ENCODE results near the gene SERPINB2.

The SERPINB2 gene

GRCh38 chr18:63890237-63890949, 2.9 kb downstream of the SERPINB2 start:
- TF ChIP-seq PPARA (CRISPR knock-in tag; IDR thresholded peaks at IDR 0.05; ENCODE audit: borderline replicate concordance) (no peak), OSR1 (CRISPR knock-in tag; IDR thresholded peaks at IDR 0.05) (no peak), ISL1 (CRISPR knock-in tag; IDR thresholded peaks at IDR 0.05) (no peak)
- ATAC-seq: no peak

GRCh38 chr18:63890950-63891304, 3.4 kb downstream of the SERPINB2 start:
- peak; percentile 80 for ATAC-seq
- TF ChIP-seq, protein P1, sequence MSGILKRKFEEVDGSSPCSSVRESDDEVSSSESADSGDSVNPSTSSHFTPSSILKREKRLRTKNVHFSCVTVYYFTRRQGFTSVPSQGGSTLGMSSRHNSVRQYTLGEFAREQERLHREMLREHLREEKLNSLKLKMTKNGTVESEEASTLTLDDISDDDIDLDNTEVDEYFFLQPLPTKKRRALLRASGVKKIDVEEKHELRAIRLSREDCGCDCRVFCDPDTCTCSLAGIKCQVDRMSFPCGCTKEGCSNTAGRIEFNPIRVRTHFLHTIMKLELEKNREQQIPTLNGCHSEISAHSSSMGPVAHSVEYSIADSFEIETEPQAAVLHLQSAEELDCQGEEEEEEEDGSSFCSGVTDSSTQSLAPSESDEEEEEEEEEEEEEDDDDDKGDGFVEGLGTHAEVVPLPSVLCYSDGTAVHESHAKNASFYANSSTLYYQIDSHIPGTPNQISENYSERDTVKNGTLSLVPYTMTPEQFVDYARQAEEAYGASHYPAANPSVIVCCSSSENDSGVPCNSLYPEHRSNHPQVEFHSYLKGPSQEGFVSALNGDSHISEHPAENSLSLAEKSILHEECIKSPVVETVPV (CRISPR knock-in tag; IDR thresholded peaks at IDR 0.05): no peak
- TF ChIP-seq ZFP3 (CRISPR knock-in tag; IDR thresholded peaks at IDR 0.05): no peak

DNA sequence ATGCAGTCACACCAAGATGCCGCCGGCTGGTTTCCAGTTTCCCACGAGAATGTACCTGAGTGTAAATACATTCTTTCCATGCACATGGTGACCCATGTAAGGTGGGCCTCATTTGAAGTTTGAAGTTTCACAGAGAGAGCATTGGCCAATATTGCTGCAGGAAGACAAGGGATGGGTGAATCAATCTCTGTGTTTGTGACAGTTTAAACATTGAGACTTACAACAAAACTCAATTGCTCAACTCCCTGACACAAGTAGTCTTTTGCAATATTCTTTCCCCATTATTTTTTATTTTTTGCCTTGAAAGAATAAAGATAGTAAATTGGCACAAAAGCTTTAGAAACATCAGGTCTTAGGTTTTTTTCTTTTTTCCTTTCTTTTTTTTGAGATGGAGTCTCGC, 5.1 kb downstream of the SERPINB2 start:
- no peak for TF ChIP-seq ZFP3 (CRISPR knock-in tag; IDR thresholded peaks at IDR 0.05)
- no peak for TF ChIP-seq PATZ1 (CRISPR knock-in tag; IDR thresholded peaks at IDR 0.05; ENCODE audit: borderline replicate concordance)
- no peak for TF ChIP-seq ESRRG (CRISPR knock-in tag; IDR thresholded peaks at IDR 0.05)
- TF ChIP-seq ARNTL (CRISPR knock-in tag; IDR thresholded peaks at IDR 0.05; ENCODE audit: borderline replicate concordance, low read depth): no peak
- TF ChIP-seq, protein P1 (CRISPR knock-in tag; IDR thresholded peaks at IDR 0.05): no peak
- no peak for TF ChIP-seq PPARA (CRISPR knock-in tag; IDR thresholded peaks at IDR 0.05; ENCODE audit: borderline replicate concordance)
- TF ChIP-seq GLIS3 (CRISPR knock-in tag; IDR thresholded peaks at IDR 0.05): no peak
- no peak for TF ChIP-seq ZFP30 (CRISPR knock-in tag; IDR thresholded peaks at IDR 0.05)
- no peak for TF ChIP-seq OSR1 (CRISPR knock-in tag; IDR thresholded peaks at IDR 0.05)
- no peak for TF ChIP-seq ZNF565 (CRISPR knock-in tag; conservative IDR thresholded peaks at IDR 0.05; ENCODE audit: low read depth)
- no peak for TF ChIP-seq ZC3H10 (CRISPR knock-in tag; IDR thresholded peaks at IDR 0.05)
- TF ChIP-seq SNAI2 (CRISPR knock-in tag; IDR thresholded peaks at IDR 0.05): no peak
- TF ChIP-seq POU6F1 (CRISPR knock-in tag; IDR thresholded peaks at IDR 0.05; ENCODE audit: borderline replicate concordance, low read depth): no peak
- ATAC-seq: no peak

- ATAC-seq: no peak
- TF ChIP-seq ZFP30 (CRISPR knock-in tag; IDR thresholded peaks at IDR 0.05) (no peak), BACH2 (CRISPR knock-in tag; IDR thresholded peaks at IDR 0.05; ENCODE audit: borderline replicate concordance) (no peak), CSDC2 (CRISPR knock-in tag; IDR thresholded peaks at IDR 0.05) (no peak), POU6F1 (CRISPR knock-in tag; IDR thresholded peaks at IDR 0.05; ENCODE audit: borderline replicate concordance, low read depth) (no peak), ESRRG (CRISPR knock-in tag; IDR thresholded peaks at IDR 0.05) (no peak), ZNF565 (CRISPR knock-in tag; conservative IDR thresholded peaks at IDR 0.05; ENCODE audit: low read depth) (no peak), PPARA (CRISPR knock-in tag; IDR thresholded peaks at IDR 0.05; ENCODE audit: borderline replicate concordance) (no peak), ISL1 (CRISPR knock-in tag; IDR thresholded peaks at IDR 0.05) (no peak)
- TF ChIP-seq, protein P1 (CRISPR knock-in tag; IDR thresholded peaks at IDR 0.05): no peak
- TF ChIP-seq, protein P2, sequence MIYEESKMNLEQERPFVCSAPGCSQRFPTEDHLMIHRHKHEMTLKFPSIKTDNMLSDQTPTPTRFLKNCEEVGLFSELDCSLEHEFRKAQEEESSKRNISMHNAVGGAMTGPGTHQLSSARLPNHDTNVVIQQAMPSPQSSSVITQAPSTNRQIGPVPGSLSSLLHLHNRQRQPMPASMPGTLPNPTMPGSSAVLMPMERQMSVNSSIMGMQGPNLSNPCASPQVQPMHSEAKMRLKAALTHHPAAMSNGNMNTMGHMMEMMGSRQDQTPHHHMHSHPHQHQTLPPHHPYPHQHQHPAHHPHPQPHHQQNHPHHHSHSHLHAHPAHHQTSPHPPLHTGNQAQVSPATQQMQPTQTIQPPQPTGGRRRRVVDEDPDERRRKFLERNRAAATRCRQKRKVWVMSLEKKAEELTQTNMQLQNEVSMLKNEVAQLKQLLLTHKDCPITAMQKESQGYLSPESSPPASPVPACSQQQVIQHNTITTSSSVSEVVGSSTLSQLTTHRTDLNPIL (CRISPR knock-in tag; IDR thresholded peaks at IDR 0.05; ENCODE audit: low read depth): no peak
- TF ChIP-seq, protein P3, sequence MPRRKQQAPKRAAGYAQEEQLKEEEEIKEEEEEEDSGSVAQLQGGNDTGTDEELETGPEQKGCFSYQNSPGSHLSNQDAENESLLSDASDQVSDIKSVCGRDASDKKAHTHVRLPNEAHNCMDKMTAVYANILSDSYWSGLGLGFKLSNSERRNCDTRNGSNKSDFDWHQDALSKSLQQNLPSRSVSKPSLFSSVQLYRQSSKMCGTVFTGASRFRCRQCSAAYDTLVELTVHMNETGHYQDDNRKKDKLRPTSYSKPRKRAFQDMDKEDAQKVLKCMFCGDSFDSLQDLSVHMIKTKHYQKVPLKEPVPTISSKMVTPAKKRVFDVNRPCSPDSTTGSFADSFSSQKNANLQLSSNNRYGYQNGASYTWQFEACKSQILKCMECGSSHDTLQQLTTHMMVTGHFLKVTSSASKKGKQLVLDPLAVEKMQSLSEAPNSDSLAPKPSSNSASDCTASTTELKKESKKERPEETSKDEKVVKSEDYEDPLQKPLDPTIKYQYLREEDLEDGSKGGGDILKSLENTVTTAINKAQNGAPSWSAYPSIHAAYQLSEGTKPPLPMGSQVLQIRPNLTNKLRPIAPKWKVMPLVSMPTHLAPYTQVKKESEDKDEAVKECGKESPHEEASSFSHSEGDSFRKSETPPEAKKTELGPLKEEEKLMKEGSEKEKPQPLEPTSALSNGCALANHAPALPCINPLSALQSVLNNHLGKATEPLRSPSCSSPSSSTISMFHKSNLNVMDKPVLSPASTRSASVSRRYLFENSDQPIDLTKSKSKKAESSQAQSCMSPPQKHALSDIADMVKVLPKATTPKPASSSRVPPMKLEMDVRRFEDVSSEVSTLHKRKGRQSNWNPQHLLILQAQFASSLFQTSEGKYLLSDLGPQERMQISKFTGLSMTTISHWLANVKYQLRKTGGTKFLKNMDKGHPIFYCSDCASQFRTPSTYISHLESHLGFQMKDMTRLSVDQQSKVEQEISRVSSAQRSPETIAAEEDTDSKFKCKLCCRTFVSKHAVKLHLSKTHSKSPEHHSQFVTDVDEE (CRISPR knock-in tag; IDR thresholded peaks at IDR 0.05): no peak
Measured at GRCh38 chr18:63894106-63894772, 6.7 kb downstream of the SERPINB2 start.
